ENCODE data around the gene MATN3. TPM values are rescaled to one million over a fixed set of nuclear protein-coding genes. Genes with fewer than 3 reads are reported as not detected.

The MATN3 gene
- total RNA-seq, 2 donors from 2014 or later = 0.12 to 0.13 TPM

- intact Hi-C loops (cut with DNase I) = loop anchor here (5.0 kb wide), 1 partner anchor 43 kb away; the partner anchor contains the start of gene MATN3
Measured at GRCh38 chr2:20054931-20055330, 42.5 kb upstream of the MATN3 start.

DNA sequence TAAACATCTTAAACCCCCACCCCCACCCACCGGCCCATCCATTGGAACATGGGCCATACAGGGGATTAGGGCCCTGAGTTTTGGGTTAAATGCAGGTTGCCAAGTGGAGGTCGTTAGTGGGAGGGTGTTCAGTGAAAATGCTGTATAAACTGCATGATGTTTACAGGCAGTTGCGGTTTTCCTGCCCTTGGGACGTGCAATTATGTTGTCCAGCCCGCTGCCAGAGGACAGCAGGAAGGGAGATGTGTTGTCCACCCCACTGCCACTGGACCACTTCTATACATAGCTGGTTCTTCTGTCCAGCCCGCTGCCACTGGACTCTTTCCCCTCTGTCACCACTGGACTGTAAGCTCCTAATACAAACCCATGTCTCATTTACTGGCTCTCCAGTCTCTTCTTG lies 41.7 kb upstream of the MATN3 start:
- H3K4me1 ChIP-seq = no peaks in the 10 kb centered on the region
- H3K9me3 ChIP-seq = no peaks in the 10 kb centered on the region
- H3K9ac ChIP-seq (ENCODE audit: low read depth in 2 of 2, low read length in 2 of 2) = no peak overlapping the region
- H3K4me3 ChIP-seq = no peak overlapping the region
- intact Hi-C loops (cut with DNase I) = no loop called here
- TF ChIP-seq, protein P1, sequence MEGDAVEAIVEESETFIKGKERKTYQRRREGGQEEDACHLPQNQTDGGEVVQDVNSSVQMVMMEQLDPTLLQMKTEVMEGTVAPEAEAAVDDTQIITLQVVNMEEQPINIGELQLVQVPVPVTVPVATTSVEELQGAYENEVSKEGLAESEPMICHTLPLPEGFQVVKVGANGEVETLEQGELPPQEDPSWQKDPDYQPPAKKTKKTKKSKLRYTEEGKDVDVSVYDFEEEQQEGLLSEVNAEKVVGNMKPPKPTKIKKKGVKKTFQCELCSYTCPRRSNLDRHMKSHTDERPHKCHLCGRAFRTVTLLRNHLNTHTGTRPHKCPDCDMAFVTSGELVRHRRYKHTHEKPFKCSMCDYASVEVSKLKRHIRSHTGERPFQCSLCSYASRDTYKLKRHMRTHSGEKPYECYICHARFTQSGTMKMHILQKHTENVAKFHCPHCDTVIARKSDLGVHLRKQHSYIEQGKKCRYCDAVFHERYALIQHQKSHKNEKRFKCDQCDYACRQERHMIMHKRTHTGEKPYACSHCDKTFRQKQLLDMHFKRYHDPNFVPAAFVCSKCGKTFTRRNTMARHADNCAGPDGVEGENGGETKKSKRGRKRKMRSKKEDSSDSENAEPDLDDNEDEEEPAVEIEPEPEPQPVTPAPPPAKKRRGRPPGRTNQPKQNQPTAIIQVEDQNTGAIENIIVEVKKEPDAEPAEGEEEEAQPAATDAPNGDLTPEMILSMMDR (IDR thresholded peaks at IDR 0.05) = no peak
- H3K36me3 ChIP-seq = no peaks in the 10 kb centered on the region
- H3K27me3 ChIP-seq = no peaks in the 10 kb centered on the region
- DNase-seq = no peak
- H3K27ac ChIP-seq = no peak overlapping the region

More at GRCh38 chr2:20054931-20055330, 42.5 kb upstream of the MATN3 start:
- no peaks in the 10 kb centered on the region for H3K9me3 ChIP-seq
- H3K27ac ChIP-seq = no peak overlapping the region
- H3K4me3 ChIP-seq = no peak overlapping the region
- no peak overlapping the region for H3K9ac ChIP-seq (ENCODE audit: low read depth in 2 of 2, low read length in 2 of 2)
- H3K36me3 ChIP-seq = no peaks in the 10 kb centered on the region
- H3K4me1 ChIP-seq = no peaks in the 10 kb centered on the region
- TF ChIP-seq, protein P1 (IDR thresholded peaks at IDR 0.05) = no peak
- DNase-seq = no peak
- no peaks in the 10 kb centered on the region for H3K27me3 ChIP-seq

DNA sequence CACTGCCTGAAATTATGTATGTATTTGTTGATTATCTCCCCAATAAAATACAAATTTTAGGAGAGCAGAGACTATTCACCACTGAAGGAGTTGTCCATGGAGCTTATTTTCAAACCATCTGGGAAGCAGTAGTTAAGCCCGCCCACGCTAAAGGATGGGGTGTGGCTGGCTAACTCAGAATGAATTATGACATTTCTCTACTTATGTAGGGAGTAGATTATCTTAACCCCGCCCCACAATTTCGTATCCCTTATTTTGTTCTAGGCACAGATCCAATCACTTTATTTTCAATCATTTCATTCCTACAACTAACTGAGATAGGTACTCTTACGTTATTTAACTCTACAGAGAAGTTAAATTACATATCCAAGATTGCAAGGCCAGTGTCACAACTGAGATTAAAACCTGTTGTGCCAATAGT lies 40.4 kb upstream of the MATN3 start:
- TF ChIP-seq, protein P1 (IDR thresholded peaks at IDR 0.05) = no peak
- DNase-seq = peak; percentile 85
- intact Hi-C loops (cut with DNase I) = no loop called here
- Histone ChIP-seq H3K4me3 (peak overlapping the region; percentile 73), H3K36me3 (no peaks in the 10 kb centered on the region), H3K9me3 (no peaks in the 10 kb centered on the region), H3K4me1 (no peaks in the 10 kb centered on the region), H3K27me3 (no peaks in the 10 kb centered on the region), H3K27ac (peak overlapping the region; percentile 97), H3K9ac (ENCODE audit: low read depth in 2 of 2, low read length in 2 of 2) (peak overlapping the region in 1 of 2 donors; percentile 97)

DNA sequence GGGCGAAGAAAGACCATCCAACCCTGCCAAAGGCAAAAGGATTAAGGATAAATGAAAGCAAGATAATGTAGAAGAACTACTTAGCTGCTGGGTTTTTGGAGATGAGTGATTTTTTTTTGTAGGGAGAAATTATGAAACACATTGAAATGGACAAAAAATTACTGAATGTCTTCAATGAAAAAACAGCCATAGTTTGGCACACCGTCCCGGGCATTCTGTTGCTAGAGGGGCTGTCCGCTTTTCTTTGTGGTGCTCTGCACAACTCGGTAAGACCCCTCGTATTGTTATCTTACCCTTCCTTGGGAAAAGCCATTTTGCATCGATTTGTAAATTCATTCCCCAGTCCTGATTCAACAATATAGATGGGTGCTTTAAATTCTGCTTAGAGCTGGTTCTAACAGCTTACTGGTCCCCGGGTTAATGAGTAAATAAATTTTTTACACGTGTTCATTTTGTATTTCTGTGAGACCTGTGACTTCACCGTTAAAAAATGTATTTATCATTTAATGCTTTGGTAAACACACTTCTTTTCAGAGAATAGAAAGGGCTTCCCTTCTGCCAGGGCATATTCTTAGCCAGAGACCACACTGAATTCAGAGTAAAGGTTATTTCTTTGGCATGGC lies 39.9 kb upstream of the MATN3 start:
- Histone ChIP-seq H3K4me3 (peak overlapping the region; percentile 73), H3K27me3 (no peaks in the 10 kb centered on the region), H3K27ac (peak overlapping the region; percentile 97), H3K9me3 (no peaks in the 10 kb centered on the region), H3K9ac (ENCODE audit: low read depth in 2 of 2, low read length in 2 of 2) (peak overlapping the region; percentile 64 to 97), H3K4me1 (no peaks in the 10 kb centered on the region), H3K36me3 (no peaks in the 10 kb centered on the region)
- intact Hi-C loops (cut with DNase I) = no loop called here
- no peak for DNase-seq
- TF ChIP-seq, protein P1 (IDR thresholded peaks at IDR 0.05) = no peak

GRCh38 chr2:20051532-20052228 lies 39.2 kb upstream of the MATN3 start, which contains the start of gene LAPTM4A:
TSS of gene LAPTM4A (minus strand) at chr2:20051628. CDS start at chr2:20051520, 108 bp downstream.
- DNase-seq = peak; percentile 99
- Histone ChIP-seq H3K27me3 (no peaks in the 10 kb centered on the region), H3K36me3 (no peaks in the 10 kb centered on the region), H3K27ac (peak within 1 kb of the TSS; percentile 97), H3K9me3 (no peaks in the 10 kb centered on the region), H3K4me3 (peak within 1 kb of the TSS; percentile 73), H3K9ac (ENCODE audit: low read depth in 2 of 2, low read length in 2 of 2) (peak within 1 kb of the TSS; percentile 72 to 97), H3K4me1 (no peaks in the 10 kb centered on the region)
- TF ChIP-seq, protein P1 (IDR thresholded peaks at IDR 0.05) = no peak
- intact Hi-C loops (cut with DNase I) = no loop called here
